Hematopoietic multipotent progenitor cell treated with erythropoietin and hydrocortisone succinate and interleukin-3 and kit ligand, for 17 days (in vitro differentiated cells): Measurements from ENCODE around the gene STRADA.

Experiments used
- DNase-seq: peaks from one replicate; pipeline ENCODE4 v3.0.0-alpha.2; 2015; ENCODE audit warnings: low spot score

The STRADA gene

GRCh38 chr17:63682981-63683380 is 58.6 kb downstream of the STRADA start:
- DNase-seq = no peak

GRCh38 chr17:63682441-63682840 is 59.2 kb downstream of the STRADA start:
- no peak for DNase-seq

GRCh38 chr17:63681530-63681929 is 60.1 kb downstream of the STRADA start:
- DNase-seq = no peak

GRCh38 chr17:63680700-63681099 is 60.9 kb downstream of the STRADA start:
- no peak for DNase-seq

GRCh38 chr17:63679214-63679613 is 62.4 kb downstream of the STRADA start:
- no peak for DNase-seq

GRCh38 chr17:63676584-63676983 is 65.0 kb downstream of the STRADA start:
- DNase-seq = no peak

- DNase-seq = peak; percentile 58
Observed at GRCh38 chr17:63675607-63676546, 65.7 kb downstream of the STRADA start.

- DNase-seq = no peak
Observed at GRCh38 chr17:63675231-63675606, 66.4 kb downstream of the STRADA start.

- no peak for DNase-seq
Observed at GRCh38 chr17:63672856-63673255, 68.7 kb downstream of the STRADA start.

- no peak for DNase-seq
Observed at GRCh38 chr17:63665527-63666214, 75.9 kb downstream of the STRADA start.

- DNase-seq = no peak
Observed at GRCh38 chr17:63659850-63660249, 81.7 kb downstream of the STRADA start.

GRCh38 chr17:63658366-63658765 is 83.2 kb downstream of the STRADA start:
- DNase-seq = no peak

GRCh38 chr17:63657786-63658185 is 83.8 kb downstream of the STRADA start:
- DNase-seq = no peak

GRCh38 chr17:63653050-63653449 is 88.5 kb downstream of the STRADA start:
- no peak for DNase-seq
